Spleen (tissue), 7 donors: ENCODE results near the gene KIF27.

Experiments
- CTCF ChIP-seq, 11 experiments: fragments of 200-600 bp in 7 of 11; fragments of 450-650 bp in 4 of 11; sonication (generic) in 4 of 11; IDR thresholded peaks in 8 of 11; conservative IDR thresholded peaks in 3 of 11; 1 replicate in 7 of 11; 2 replicates in 4 of 11; pipeline versions ENCODE4 v1.4.0 to v1.8.0; 2016 to 2021; ENCODE audit warnings: antibody characterized with exemption in 11 of 11, inconsistent platforms in 4 of 11, mild to moderate bottlenecking in 1 of 11
- POLR2A ChIP-seq, 3 donors: fragments of 450-650 bp; IDR thresholded peaks; one replicate each; pipeline ENCODE4 v1.5.1; 2017; ENCODE audit warnings: antibody characterized with exemption in 3 of 3, mild to moderate bottlenecking in 1 of 3
- donor health status: DM: no; HTN: no; CAD: no; lungs with moderate emphysema.
- donor health status: DM: no; HTN: no; CAD: no.
- donor health status: DM: no; HTN: no; CAD: no.

GRCh38 chr9:83956436-83957247 lies 35.4 kb upstream of the KIF27 start:
- TF ChIP-seq CTCF (IDR thresholded peaks at IDR 0.05 in 8 of 11, conservative IDR thresholded peaks at IDR 0.05 in 3 of 11), result no peak
- TF ChIP-seq POLR2A (IDR thresholded peaks at IDR 0.05), result no peak
